Stimulated activated CD4-positive, alpha-beta T cell treated with anti-CD3 and anti-CD28 coated beads, TNF-alpha, amount 100 ng/mL, for 24 hours (primary cell): ENCODE data around the gene CDIP1.

Experiments used
- DNase-seq, 3 experiments: peaks; one replicate each; pipeline ENCODE4 v3.0.0-alpha.2; 2020; ENCODE audit warnings: low read depth in 3 of 3

Gene CDIP1

DNA sequence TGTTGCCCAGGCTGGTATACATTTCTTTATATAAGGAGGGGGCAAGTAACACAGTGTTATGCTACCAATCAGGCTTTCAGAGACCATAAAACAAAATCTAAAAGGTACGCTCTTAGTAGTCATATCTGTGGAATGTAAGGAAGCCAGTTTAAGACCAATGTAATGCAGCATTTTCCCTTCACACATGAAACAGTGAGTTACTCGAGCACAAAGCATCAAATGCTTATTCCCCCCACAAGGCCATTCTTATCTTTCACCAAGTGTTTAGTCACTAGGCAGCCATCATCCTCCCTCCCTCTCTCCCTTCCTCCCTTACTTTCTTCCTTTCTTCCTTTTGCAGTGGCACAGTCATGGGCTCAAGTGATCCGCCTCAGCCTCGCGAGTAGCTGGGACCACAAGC is 49.5 kb downstream of the CDIP1 start:
- DNase-seq = no peak

DNA sequence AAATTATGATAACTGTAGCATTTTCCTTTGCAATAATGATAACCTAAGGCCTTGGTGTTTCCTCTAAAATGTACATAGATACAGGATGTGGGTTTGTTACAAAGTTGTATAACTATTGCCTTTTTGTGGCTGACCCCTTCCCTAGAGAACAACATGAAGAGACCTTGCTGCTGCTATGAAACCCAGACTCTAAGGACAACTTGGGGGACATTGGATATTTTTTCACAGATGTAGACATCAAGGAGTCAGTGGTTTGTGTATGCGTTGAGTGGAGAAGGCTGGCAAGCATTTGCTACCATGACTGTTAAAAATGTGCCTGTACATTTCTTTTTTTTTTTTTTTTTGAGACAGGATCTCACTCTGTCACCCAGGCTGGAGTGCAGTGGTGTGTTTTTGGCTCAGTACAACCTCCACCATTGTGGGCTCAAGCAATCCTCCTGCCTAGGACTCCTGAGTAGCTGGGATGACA is 50.0 kb downstream of the CDIP1 start:
- DNase-seq = no peak

DNA sequence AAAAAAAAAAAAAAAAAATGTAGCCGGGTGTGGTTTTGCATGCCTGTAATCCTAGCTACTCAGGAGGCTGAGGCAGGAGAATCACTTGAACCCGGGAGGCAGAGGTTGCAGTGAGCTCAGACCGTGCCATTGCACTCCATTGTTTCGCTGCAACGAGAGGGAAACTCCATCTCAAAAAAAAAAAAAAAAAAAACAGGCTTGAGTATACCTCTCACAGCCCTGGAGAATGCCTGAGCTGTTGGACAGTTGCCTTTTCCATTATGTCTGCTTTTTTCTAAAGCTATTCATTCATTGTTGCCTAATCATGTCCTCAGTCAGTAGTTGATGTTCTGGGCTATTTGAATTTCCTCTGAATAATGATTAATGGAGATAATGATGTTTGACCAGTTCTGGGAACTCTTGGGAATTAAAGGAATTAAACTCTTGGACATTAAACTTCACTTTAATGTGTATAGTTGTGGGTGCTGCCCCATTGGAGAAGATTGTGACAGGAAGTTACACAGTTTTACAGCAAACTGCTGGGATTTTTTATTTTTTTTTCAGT is 50.5 kb downstream of the CDIP1 start:
- DNase-seq = no peak

DNA sequence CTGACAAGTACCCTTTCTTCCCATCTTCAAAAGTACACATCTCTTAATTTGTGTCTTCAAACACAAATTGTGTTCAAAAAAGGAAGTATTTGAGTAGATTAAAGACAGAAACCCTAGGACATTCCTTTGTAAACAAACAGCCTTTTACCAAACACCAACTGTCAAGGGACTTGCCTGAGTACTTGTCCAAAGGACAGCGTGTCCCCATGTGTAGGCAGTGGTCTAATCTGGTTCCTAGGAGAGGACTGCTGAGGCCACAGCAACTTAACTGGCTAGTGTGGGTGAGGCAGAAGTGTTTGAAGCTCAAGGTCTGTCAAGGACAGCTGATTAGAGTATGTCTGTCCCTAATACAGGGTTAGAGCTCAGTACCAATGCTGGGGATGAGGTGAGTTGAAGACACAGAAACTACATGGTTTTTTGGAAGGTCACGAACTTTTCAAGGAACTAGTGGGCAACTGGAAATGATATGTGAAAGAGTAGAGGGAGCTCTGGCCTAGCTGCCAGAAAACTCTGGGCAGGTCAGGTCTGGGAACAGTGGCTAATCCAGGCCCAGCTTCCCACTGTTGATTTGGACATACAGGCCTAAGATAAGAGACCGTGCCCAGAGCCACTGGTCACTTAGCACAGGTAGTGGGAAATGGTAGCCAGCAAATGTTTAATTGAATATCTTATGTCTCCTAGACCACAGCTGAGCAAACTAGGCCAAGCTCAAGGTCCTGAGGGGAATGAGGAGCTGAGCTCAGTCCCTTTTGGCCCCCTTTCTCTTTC is 52.3 kb downstream of the CDIP1 start:
- DNase-seq = no peak

DNA sequence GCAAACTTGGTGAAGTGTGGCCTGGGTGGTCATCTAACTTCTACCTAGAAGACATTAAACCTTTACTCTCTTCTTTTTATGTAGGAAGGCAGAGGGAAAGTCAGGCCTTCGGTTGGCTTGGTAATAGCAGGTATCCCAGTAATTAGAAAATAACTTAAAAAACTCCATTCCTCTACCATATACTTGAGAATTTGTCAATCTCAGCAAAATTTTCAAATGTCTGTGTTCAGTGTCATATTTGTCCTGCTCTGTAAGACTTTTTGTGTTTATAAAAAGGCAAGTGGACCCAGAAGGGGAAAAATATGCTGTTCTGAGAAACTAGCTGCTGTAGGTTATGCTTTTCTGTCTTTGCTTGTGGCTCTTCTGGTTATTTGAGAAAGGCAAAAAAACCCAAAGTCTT is 56.6 kb downstream of the CDIP1 start:
- no peak for DNase-seq

DNA sequence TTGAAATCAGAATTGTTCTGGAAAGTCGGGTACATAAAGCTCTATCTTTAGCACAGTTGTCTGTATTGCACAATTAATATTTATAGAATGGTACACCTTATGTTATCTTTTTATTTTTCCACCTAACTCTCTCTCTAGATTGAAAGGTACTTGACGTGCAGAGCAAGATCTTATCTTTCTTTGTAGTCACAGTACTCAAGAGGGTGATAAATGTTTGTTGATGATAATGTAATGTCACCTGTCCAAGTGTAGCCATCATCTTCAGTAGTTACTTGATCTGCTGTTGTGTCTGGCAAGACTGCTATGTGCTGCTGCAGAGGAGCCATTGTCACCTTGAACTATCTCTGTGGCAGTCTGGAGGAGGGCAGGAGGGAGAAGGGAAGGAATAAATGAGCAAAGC is 57.0 kb downstream of the CDIP1 start:
- no peak for DNase-seq

DNA sequence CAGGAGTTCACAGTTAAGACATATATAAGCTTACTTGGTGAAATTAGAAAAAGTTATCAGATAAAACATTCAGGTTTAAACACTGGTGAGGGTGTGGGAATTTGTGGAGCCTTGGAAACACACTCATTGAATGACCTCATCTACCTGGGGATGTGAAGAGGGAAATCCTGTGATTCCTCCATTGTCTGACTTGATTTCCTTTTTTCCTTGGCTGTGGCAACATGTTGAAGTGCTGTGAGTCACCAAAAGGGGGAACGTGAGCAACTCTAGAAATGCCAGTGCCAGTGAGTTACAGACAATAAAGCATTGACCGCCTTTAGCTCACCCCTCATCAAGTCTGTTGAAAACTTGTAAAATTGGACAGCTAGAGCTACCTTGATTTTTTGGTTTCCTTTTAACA is 60.6 kb downstream of the CDIP1 start:
- DNase-seq = no peak

DNA sequence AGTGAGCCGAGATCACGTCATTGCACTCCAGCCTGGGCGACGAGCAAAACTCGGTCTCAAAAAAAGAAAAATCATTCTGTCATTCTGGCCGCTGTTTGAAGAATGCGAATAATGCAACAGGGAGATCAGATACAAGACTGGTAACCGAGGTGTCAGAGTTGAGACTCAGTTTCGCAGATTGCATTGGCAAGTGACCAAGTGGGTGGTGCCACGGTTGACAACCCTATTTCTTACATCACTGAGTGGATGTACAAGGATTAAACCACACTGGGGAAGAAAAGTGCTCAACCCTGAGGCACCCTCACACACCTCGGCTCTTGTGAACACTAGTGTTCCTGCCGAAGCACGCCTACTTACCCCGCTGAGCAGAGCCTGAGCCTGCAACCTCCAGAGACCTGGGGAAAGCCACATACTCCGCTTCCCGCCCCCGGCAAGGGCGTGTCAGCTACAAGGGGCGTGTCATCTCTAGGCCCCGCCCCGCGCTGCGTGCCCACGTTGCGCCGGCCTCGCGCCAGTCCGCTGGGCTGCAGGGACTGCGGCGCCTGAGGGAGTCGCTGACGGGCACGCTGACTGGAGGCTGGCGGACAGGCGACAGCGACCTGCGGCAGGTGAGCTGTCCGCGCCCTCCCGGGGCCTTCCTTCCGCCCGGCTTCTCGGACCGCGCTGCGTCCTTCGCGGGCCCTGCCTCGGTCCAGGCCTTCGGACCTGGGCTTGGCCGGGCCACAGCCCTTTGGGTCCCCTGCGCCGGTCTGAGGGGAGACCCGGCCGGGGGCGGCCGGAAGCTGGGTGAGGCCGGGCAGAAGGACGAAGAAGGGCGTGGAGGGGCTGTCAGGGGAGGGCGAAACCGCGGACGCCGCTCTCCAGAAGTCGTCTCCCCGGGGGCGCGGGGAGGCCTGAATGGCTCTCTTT is 62.4 kb downstream of the CDIP1 start, which contains the start of gene HMOX2:
Gene HMOX2, plus strand, starts transcription at position 519 of the 909 bp plus-strand sequence. CDS start 29,127 bp downstream, outside the sequence.
- DNase-seq = peak; percentile 88 to 94 (median 88)

DNA sequence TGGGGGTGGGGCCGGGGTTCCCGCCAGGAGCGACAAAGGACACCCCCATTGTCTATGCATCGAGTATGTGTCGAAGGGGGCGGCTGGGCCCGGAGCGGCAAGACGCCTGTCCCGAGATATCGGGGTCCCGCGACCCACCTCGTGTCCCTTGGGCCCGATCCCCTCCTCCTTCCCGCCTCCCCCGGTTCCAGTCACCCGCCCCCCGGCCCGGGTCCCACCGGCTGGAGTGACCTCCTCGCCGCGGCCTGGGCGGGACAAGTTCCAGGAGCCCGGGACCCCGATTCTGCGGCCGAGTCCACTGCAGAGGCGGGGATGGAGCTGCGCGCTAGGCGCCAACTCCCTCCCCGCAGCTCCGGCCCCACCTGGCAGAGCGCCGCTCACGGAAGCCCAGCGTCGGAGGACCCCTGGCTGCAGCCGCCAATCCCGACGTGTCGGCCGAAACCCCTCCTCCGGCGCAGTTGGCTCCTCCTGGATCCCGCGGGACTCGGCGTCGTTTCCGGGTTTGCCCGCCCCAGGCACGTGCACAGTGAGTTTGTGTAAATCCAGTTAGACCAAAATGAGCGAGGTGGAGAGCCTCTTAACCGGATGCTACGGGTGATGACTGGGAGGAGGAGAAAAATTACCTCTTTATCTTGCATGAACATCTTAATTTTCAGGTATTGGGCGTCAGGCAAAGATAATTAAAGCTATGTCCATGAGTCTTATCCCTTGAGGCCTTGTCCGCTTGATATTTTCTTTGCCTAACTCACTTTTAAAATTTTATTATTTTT is 64.2 kb downstream of the CDIP1 start, which contains the start of gene NMRAL1:
Gene NMRAL1, minus strand, starts transcription at position 434 of the 770 bp plus-strand sequence. CDS start 493 bp downstream, outside the sequence.
- peak; percentile 70 to 93 (median 70) for DNase-seq

DNA sequence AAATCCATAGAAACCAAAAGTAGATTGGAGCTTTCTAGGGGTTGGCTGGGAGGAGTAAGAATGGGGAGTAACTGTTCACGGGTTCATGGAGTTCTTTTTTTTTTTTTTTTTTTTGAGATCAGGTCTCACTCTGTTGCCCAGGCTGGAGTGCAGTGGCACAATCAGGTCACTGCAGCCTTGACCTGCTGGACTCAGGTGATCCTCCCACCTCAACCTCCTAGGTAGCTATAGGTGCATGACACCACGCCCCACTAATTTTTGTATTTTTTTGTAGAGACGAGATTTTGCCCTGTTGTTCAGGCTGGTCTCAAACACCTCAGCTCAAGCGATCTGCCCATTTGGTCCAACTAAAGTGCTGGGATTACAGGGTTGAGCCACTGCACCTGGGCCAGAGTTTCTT is 65.7 kb downstream of the CDIP1 start:
- no peak for DNase-seq

DNA sequence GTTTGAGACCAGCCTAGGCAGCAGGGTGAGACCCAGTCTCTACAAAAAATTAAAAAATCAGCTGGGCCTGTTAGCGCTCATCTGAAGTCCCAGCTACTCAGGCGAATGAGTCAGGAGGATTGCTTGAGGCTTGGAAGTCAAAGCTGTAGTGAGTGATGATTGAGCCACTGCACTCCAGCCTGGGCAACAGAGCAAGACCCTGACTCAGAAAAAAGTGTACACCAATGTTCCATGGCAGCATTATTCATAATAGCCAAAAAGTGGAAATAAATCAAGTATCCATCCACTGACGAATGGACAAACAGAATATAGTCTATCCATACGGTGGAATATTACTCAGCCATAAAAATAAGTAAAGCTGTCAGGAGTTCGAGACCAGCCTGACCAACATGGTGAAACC is 66.7 kb downstream of the CDIP1 start:
- no peak for DNase-seq

DNA sequence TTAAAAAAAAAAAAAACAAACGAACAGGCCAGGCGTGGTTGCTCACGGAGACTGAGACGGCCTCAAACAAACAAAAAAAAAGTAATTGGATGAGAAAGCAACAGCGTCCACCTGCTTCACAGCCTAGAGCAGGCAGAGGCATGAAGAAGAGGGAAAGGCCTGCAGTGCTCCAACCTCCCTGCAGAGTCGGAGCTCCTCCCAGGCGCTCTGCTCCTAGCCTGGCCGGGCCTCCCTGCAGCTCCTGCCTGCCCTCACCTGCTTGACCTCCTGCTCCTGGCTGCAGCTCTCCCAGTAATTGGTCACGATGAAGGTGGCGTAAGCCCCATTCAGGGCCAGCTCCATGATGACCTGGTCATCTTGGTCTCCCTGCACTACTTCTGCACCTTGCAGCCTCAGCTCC is 69.6 kb downstream of the CDIP1 start:
- no peak for DNase-seq

DNA sequence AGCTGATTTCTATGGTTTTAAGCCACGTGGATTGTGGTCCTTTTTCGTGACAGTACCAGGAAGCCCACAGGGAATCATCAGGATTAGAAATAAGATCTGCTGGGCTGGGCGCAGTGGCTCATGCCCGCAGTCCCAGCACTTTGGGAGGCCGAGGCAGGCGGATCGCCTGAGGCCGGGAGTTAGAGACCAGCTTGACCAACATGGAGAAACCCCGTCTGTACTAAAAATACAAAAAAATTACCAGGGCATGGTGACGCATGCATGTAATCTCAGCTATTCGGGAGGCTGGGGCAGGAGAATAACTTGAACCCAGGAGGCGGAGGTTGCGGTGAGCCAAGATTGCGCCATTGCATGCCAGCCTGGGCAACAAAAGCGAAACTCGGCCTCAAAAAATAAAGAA is 70.7 kb downstream of the CDIP1 start:
- no peak for DNase-seq

DNA sequence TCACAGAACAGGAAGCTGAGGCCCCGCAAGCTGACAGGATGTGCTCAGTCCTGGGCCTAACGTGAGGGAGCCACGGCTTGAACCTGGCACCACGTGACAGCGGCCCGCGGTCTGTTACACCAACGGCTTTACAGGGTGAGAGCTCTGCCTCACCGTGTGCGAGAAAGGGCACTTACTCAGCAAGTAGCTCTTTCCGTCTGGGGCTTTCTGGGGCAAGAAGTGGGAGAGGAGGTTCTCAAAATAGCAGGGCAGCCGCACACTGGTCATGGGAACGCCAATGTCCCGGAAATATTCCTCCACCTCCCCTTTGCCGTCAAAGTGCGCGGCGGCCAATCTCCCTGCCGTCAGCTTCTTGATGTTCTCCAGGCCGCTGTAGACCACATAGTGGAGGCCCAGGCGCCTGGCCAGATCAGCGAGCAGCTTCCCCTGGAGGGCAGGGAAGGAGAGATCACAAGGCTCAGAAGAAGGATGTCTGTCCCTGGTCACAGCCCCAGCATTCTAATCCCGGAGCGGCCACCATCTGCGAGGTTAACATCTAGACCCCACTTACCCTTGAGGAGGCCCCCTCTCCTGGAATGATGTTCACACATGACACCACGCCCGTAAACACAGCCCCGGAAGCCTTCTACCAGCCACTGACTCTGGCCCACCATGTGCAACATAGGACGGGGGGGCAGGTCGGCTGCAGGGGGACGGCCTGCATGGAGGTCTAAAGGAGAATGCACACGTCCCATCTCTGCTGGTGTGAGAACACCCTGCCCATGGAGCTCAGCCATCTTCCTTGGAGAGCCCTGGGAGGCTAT is 72.4 kb downstream of the CDIP1 start:
- DNase-seq = peak; percentile 9 to 50 (median 33)

DNA sequence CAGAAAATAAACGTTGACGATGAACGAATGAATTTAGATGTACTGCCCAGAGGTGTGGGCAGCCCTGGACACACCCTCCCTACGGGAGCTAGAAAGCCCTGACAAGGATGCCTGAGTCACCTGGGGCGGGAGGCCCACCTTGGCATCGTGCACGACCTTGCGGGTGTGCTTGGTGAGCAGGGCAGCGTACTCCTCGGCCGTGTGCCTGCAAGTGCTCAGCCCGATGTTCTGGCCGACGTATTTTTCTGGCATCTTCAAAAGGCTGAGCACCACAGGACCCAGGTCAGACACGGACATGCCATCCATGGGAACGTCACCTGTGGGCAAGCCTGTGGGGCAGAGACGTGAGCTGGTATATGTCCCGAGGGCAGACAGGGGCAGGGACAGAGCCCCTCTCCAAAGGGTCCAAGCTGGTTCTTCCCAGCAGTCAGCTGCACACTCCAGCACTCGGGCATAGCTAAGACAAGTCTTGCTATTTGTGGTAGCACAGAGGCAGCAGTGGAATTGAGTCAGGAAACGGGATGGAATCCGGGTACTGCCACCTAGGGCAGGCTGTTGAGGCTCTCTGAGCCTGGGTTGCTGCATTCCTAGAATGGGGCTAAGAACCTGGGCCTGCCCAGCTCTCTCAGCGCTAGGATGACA is 74.9 kb downstream of the CDIP1 start:
- DNase-seq = no peak

DNA sequence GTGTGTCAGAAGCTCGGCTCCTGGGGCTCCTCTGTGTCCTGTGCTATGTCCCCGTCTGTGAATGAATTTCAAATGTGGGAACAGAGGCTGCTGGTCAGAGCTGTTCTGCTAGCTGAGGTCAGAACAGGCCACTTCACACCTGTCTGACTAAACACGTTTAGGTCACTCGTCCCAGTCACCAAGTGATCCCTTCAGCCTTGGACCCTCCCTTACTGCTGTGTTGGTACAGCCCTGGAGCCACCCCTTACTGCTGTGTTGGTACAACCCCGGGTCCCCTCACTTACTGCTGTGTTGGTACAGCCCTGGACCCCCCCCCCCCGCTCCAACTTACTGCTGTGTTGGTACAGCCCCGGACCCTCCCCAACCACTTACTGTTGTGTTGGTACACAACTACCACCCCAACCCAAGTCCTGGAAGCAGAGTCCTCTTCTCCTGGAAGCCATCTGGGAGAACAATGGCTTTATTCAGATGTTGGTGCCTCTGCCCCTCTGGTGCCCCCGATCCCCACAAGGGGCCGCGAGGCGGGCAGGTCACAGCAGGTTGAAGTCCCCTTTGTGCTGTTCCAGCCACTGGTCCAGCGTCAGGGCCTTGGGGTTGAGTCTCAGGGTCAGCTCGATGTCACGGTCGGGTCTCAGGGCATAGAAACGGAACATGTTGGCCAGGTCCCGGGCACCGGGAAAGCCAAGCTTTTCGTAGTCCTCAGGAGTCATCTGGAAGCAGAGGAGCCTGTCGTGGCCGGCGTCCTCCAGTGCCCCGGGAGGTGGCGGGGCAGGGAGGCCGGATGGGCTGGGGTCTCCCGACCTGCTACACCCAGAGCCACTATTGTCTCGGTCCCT is 77.1 kb downstream of the CDIP1 start:
- DNase-seq = no peak

DNA sequence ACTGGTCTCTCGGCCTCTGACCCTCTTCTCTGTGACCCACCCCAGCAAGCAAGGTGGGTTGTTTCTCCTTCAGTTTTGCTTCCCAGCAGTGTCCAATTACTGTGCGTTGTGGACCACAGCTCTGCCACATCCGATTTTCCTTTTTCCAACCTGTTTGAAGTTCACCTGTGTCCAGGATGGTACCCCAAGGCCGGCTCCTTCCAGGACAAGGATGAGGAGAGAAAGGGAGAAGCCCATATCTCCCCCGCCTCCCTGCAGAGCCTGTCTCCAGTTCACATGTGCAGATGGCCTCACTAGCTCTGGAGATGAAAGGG is 77.7 kb downstream of the CDIP1 start:
- DNase-seq = no peak
